T-helper 9 cell (primary cell): ENCODE results near the gene GHRHR.

Experiments used
- DNase-seq: peaks from one replicate; pipeline ENCODE4 v3.0.0-alpha.2; 2020

Gene GHRHR

GRCh38 chr7:31007634-31008033 is 43.9 kb downstream of the GHRHR start:
- DNase-seq: no peak

- no peak for DNase-seq
These were observed 51.1 kb downstream of the GHRHR start for GRCh38 chr7:31014826-31015225.

GRCh38 chr7:31017032-31017675 is 53.4 kb downstream of the GHRHR start:
- DNase-seq: no peak

GRCh38 chr7:31017721-31018120 is 54.0 kb downstream of the GHRHR start:
- no peak for DNase-seq

GRCh38 chr7:31019509-31019908 is 55.8 kb downstream of the GHRHR start:
- no peak for DNase-seq

GRCh38 chr7:31020161-31020560 is 56.4 kb downstream of the GHRHR start:
- DNase-seq: no peak

- no peak for DNase-seq
These were observed 56.9 kb downstream of the GHRHR start for GRCh38 chr7:31020652-31021051.

GRCh38 chr7:31022117-31022516 is 58.4 kb downstream of the GHRHR start:
- DNase-seq: no peak

GRCh38 chr7:31022726-31023125 is 59.0 kb downstream of the GHRHR start:
- DNase-seq: no peak

GRCh38 chr7:31023877-31024276 is 60.1 kb downstream of the GHRHR start:
- no peak for DNase-seq

- no peak for DNase-seq
These were observed 63.6 kb downstream of the GHRHR start for GRCh38 chr7:31027161-31027965.

- no peak for DNase-seq
These were observed 64.3 kb downstream of the GHRHR start for GRCh38 chr7:31028006-31028405.

- DNase-seq: no peak
These were observed 64.8 kb downstream of the GHRHR start for GRCh38 chr7:31028417-31028992.
